ENCODE data around the gene SLC25A38. TPM values are rescaled to one million over a fixed set of nuclear protein-coding genes. Genes with fewer than 3 reads are reported as not detected.

The SLC25A38 gene
- total and polyA plus RNA-seq, 2 experiments from 2014 or later = 19.8 to 61.9 TPM

DNA sequence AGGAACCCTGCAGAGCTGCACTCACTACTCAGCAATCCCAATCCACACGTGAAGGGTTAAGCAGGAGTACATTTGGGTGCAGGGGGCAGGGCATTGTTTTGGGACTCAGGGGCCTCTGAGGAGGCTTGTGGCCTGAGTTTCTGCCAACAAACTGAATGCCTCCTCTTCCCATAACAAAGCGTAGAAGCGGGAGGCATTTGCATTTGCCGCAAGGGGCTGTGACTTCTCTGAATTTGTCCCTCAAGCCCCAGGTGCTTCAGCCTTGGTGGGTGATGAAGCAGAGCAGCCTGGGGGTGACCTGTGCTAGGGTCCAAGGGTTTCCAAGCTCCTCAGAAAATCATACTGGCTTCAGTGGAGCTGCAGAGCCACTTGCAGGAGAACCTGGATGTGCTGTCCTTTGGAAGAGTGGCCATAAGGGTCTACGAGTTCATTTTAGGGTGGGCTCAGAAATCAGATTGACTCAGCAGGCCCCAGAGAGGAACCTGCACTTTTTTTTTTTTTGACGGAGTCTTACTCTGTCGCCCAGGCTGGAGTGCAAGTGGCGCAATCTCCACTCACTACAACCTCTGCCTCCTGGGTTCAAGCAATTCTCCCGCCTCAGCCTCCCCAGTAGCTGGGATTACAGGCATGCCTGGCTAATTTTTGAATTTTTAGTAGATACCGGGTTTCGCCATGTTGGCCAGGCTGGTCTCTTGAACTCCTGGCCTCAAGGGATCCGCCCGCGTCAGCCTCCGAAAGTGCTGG, 21.9 kb downstream of the SLC25A38 start:
- no peak for TF ChIP-seq CREB1 (CRISPR knock-in tag; IDR thresholded peaks at IDR 0.05; ENCODE audit: low read depth)
- peak; percentile 70 for TF ChIP-seq POLR2AphosphoS5 (IDR thresholded peaks at IDR 0.05; ENCODE audit: low read depth)
- TF ChIP-seq, protein P1, sequence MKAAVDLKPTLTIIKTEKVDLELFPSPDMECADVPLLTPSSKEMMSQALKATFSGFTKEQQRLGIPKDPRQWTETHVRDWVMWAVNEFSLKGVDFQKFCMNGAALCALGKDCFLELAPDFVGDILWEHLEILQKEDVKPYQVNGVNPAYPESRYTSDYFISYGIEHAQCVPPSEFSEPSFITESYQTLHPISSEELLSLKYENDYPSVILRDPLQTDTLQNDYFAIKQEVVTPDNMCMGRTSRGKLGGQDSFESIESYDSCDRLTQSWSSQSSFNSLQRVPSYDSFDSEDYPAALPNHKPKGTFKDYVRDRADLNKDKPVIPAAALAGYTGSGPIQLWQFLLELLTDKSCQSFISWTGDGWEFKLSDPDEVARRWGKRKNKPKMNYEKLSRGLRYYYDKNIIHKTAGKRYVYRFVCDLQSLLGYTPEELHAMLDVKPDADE (IDR thresholded peaks at IDR 0.05) = no peak
- TF ChIP-seq, protein P2, sequence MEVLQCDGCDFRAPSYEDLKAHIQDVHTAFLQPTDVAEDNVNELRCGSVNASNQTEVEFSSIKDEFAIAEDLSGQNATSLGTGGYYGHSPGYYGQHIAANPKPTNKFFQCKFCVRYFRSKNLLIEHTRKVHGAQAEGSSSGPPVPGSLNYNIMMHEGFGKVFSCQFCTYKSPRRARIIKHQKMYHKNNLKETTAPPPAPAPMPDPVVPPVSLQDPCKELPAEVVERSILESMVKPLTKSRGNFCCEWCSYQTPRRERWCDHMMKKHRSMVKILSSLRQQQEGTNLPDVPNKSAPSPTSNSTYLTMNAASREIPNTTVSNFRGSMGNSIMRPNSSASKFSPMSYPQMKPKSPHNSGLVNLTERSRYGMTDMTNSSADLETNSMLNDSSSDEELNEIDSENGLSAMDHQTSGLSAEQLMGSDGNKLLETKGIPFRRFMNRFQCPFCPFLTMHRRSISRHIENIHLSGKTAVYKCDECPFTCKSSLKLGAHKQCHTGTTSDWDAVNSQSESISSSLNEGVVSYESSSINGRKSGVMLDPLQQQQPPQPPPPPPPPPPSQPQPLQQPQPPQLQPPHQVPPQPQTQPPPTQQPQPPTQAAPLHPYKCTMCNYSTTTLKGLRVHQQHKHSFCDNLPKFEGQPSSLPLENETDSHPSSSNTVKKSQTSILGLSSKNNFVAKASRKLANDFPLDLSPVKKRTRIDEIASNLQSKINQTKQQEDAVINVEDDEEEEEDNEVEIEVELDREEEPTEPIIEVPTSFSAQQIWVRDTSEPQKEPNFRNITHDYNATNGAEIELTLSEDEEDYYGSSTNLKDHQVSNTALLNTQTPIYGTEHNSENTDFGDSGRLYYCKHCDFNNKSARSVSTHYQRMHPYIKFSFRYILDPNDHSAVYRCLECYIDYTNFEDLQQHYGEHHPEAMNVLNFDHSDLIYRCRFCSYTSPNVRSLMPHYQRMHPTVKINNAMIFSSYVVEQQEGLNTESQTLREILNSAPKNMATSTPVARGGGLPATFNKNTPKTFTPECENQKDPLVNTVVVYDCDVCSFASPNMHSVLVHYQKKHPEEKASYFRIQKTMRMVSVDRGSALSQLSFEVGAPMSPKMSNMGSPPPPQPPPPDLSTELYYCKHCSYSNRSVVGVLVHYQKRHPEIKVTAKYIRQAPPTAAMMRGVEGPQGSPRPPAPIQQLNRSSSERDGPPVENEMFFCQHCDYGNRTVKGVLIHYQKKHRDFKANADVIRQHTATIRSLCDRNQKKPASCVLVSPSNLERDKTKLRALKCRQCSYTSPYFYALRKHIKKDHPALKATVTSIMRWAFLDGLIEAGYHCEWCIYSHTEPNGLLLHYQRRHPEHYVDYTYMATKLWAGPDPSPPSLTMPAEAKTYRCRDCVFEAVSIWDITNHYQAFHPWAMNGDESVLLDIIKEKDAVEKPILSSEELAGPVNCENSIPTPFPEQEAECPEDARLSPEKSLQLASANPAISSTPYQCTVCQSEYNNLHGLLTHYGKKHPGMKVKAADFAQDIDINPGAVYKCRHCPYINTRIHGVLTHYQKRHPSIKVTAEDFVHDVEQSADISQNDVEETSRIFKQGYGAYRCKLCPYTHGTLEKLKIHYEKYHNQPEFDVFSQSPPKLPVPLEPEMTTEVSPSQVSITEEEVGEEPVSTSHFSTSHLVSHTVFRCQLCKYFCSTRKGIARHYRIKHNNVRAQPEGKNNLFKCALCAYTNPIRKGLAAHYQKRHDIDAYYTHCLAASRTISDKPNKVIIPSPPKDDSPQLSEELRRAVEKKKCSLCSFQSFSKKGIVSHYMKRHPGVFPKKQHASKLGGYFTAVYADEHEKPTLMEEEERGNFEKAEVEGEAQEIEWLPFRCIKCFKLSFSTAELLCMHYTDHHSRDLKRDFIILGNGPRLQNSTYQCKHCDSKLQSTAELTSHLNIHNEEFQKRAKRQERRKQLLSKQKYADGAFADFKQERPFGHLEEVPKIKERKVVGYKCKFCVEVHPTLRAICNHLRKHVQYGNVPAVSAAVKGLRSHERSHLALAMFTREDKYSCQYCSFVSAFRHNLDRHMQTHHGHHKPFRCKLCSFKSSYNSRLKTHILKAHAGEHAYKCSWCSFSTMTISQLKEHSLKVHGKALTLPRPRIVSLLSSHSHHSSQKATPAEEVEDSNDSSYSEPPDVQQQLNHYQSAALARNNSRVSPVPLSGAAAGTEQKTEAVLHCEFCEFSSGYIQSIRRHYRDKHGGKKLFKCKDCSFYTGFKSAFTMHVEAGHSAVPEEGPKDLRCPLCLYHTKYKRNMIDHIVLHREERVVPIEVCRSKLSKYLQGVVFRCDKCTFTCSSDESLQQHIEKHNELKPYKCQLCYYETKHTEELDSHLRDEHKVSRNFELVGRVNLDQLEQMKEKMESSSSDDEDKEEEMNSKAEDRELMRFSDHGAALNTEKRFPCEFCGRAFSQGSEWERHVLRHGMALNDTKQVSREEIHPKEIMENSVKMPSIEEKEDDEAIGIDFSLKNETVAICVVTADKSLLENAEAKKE (CRISPR knock-in tag; IDR thresholded peaks at IDR 0.05) = peak; percentile 85; the same call in 1 of the 2 replicates
- 0 out of 2 replicates have a peak, but pooled peaks have one; percentile 18 for TF ChIP-seq NANOG (IDR thresholded peaks at IDR 0.05; ENCODE audit: borderline replicate concordance)
- ATAC-seq = peak; percentile 68
- Histone ChIP-seq H4K20me1 (replicated peaks; ENCODE audit: insufficient read depth) (peaks cover 27% of the 10 kb centered on the region), H3K27me3 (ENCODE audit: insufficient read depth) (no peaks in the 10 kb centered on the region), H3K27ac (ENCODE audit: low read depth) (peak overlapping the region; percentile 94), H3K36me3 (ENCODE audit: insufficient read depth) (peaks cover 30% of the 10 kb centered on the region), H2AFZ (no peak overlapping the region), H3K4me2 (peak overlapping the region; percentile 72), H3K4me3 (peak overlapping the region; percentile 44), H3K4me1 (ENCODE audit: insufficient read depth) (peaks cover 44% of the 10 kb centered on the region), H3K9me2 (ENCODE audit: insufficient read depth) (no peaks in the 10 kb centered on the region), H3K79me2 (replicated peaks; ENCODE audit: insufficient read depth) (peaks cover 36% of the 10 kb centered on the region), H3F3A (replicated peaks; ENCODE audit: low read depth) (peaks cover 38% of the 10 kb centered on the region)
- H3K4me1 Mint-ChIP-seq = peaks cover 46% of the 10 kb centered on the region
- H3K36me3 Mint-ChIP-seq (ENCODE audit: low read depth) = peaks cover 48% of the 10 kb centered on the region
- peak; percentile 93 for DNase-seq (ENCODE audit: low spot score)
- H3K27me3 Mint-ChIP-seq (ENCODE audit: insufficient read depth, low read depth, poor library complexity) = peaks cover 28% of the 10 kb centered on the region
- peaks cover 3% of the 10 kb centered on the region; the same call in 2 of the 3 replicates for H3K9me3 Mint-ChIP-seq
- peak overlapping the region; percentile 96 for H3K4me3 Mint-ChIP-seq
- H3K27ac Mint-ChIP-seq = peak overlapping the region; percentile 99
